ENCODE results near the gene MEOX2. TPM values are rescaled to one million over a fixed set of nuclear protein-coding genes. Genes with fewer than 3 reads are reported as not detected.

MEOX2 gene
- total RNA-seq, 1 donor from 2014 or later, result 8.9 TPM

DNA sequence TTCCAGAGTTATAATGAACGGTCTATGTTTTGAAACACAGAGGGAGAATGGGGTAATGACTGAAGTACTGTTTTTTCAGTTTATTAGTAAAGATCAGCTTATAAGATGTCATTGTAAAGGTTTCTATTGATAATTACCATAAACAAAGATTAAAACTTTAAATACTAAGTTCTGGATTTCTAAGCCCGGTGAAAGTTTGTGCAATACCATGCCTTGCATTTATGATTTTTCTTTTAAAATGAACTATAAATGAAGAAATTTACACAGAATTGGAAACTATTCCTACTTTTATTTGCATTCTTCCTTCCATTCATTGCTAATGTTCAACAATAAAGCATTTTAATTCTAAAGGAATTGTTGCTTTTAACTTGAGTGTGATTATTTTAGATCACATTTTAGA lies 4.9 kb downstream of the MEOX2 start:
- Mint-ChIP-seq H3K9me3 (ENCODE audit: low read depth) (no peaks in the 10 kb centered on the region), H3K4me3 (ENCODE audit: unreplicated experiment) (peak overlapping the region; percentile 48), H3K27me3 (ENCODE audit: low read depth) (peaks cover 1% of the 10 kb centered on the region), H3K4me1 (ENCODE audit: low read depth) (peaks cover 43% of the 10 kb centered on the region), H3K36me3 (ENCODE audit: low read depth) (no peaks in the 10 kb centered on the region), H3K27ac (ENCODE audit: unreplicated experiment) (peak overlapping the region; percentile 85)
- DNase-seq (ENCODE audit: low spot score), result no peak
- TF ChIP-seq, protein P1, sequence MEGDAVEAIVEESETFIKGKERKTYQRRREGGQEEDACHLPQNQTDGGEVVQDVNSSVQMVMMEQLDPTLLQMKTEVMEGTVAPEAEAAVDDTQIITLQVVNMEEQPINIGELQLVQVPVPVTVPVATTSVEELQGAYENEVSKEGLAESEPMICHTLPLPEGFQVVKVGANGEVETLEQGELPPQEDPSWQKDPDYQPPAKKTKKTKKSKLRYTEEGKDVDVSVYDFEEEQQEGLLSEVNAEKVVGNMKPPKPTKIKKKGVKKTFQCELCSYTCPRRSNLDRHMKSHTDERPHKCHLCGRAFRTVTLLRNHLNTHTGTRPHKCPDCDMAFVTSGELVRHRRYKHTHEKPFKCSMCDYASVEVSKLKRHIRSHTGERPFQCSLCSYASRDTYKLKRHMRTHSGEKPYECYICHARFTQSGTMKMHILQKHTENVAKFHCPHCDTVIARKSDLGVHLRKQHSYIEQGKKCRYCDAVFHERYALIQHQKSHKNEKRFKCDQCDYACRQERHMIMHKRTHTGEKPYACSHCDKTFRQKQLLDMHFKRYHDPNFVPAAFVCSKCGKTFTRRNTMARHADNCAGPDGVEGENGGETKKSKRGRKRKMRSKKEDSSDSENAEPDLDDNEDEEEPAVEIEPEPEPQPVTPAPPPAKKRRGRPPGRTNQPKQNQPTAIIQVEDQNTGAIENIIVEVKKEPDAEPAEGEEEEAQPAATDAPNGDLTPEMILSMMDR (IDR thresholded peaks at IDR 0.05), result no peak

DNA sequence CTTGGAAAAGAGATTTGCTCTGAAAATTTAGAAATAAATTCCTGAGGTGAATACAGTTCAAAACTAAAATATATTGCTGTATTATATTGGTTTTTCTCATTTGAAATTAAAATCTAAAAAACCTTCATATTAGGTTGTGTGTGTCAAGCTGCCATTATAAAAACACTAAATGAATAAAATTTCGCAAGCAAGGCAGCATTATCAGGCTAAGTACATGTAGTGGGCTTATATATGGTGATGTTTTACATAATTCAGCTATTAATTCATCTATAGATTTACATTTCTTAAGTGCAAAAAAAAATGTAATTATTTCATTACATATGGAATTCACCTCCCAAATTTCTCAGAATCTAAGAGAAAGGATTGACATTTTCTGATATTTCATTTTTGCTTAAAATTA lies 5.3 kb downstream of the MEOX2 start:
- Mint-ChIP-seq H3K36me3 (ENCODE audit: low read depth) (no peaks in the 10 kb centered on the region), H3K9me3 (ENCODE audit: low read depth) (no peaks in the 10 kb centered on the region), H3K27me3 (ENCODE audit: low read depth) (peaks cover 1% of the 10 kb centered on the region), H3K27ac (ENCODE audit: unreplicated experiment) (peak overlapping the region; percentile 34), H3K4me1 (ENCODE audit: low read depth) (peaks cover 39% of the 10 kb centered on the region), H3K4me3 (ENCODE audit: unreplicated experiment) (peak overlapping the region; percentile 48)
- no peak for DNase-seq (ENCODE audit: low spot score)
- TF ChIP-seq, protein P1 (IDR thresholded peaks at IDR 0.05), result no peak

DNA sequence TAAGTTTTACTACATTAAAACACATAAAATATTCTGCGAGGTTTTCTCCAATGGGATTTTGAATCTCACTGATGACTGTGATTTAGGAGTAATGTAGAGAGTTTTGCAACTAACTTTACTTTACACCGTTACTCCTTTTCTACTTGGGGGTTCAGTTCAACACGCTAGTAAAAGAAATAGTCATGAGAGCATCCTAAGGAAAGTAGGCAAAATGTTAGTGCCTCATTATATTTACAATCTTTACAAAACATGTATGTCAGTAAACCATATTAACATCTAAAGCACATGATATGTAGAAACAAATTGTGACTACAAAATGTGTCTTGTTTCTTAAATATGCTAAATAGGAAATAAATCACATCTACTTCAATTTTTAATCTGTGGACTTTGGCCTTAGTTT lies 6.0 kb downstream of the MEOX2 start:
- TF ChIP-seq, protein P1 (IDR thresholded peaks at IDR 0.05), result no peak
- Mint-ChIP-seq H3K27ac (ENCODE audit: unreplicated experiment) (peak overlapping the region; percentile 58), H3K9me3 (ENCODE audit: low read depth) (no peaks in the 10 kb centered on the region), H3K4me3 (ENCODE audit: unreplicated experiment) (peak overlapping the region; percentile 7), H3K36me3 (ENCODE audit: low read depth) (no peaks in the 10 kb centered on the region), H3K4me1 (ENCODE audit: low read depth) (peaks cover 36% of the 10 kb centered on the region), H3K27me3 (ENCODE audit: low read depth) (peaks cover 1% of the 10 kb centered on the region)
- DNase-seq (ENCODE audit: low spot score), result no peak

DNA sequence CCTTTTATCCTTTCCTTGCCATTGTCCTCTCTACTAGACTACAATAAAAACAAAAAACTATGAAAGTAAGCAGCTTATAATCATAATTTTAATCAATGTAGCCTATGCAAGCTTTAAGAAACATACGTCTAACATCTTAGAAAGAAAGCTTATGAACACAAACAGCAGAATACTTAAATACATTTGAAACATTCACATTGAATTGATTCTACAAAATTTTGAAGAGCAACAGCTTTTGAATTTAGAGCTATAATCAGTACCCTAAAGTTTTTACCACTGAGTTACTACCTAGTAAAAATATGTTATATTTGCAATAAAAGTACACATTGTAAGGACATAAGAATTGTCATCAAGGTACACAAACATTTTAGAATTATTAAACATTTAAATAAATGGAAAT lies 7.2 kb downstream of the MEOX2 start:
- TF ChIP-seq, protein P1 (IDR thresholded peaks at IDR 0.05), result no peak
- Mint-ChIP-seq H3K9me3 (ENCODE audit: low read depth) (no peaks in the 10 kb centered on the region), H3K4me1 (ENCODE audit: low read depth) (peaks cover 41% of the 10 kb centered on the region), H3K36me3 (ENCODE audit: low read depth) (no peaks in the 10 kb centered on the region), H3K27me3 (ENCODE audit: low read depth) (no peaks in the 10 kb centered on the region), H3K4me3 (ENCODE audit: unreplicated experiment) (peak overlapping the region; percentile 24), H3K27ac (ENCODE audit: unreplicated experiment) (no peak overlapping the region)
- DNase-seq (ENCODE audit: low spot score), result no peak

DNA sequence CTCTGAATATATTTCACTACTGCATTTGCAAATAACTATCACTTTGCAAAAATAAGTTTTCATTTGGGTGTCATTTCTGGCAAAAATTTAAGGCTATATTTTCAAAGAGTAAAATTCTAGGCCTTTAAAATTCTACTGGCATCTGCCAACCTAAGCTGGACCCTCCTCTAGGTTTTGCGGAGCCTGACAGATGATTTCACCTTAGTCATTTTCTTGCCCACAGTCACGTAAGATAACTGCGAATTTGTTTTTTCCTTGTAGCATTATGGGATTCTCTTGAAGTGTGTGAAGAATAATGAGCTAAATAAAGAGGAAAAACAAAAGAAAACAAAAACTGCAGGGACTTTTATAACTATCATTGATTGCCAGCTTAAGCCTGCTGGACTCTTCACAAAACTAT lies 7.8 kb downstream of the MEOX2 start:
- Mint-ChIP-seq H3K27me3 (ENCODE audit: low read depth) (no peaks in the 10 kb centered on the region), H3K9me3 (ENCODE audit: low read depth) (no peaks in the 10 kb centered on the region), H3K36me3 (ENCODE audit: low read depth) (no peaks in the 10 kb centered on the region), H3K27ac (ENCODE audit: unreplicated experiment) (peak overlapping the region; percentile 68), H3K4me3 (ENCODE audit: unreplicated experiment) (no peak overlapping the region), H3K4me1 (ENCODE audit: low read depth) (peaks cover 41% of the 10 kb centered on the region)
- DNase-seq (ENCODE audit: low spot score), result no peak
- TF ChIP-seq, protein P1 (IDR thresholded peaks at IDR 0.05), result no peak

All from chondrocyte (in vitro differentiated cells).